H1 (cell line): ENCODE measurements around the gene GBA2. TPM values are rescaled to one million over a fixed set of nuclear protein-coding genes. Genes with fewer than 3 reads are reported as not detected.

Experiments
- CTCF ChIA-PET: fragments of 300-600 bp; sonication (Branson Sonifier 250); formaldehyde crosslinking; loops from one replicate; lab custom pipeline; 2021; ENCODE audit not compliant: partially characterized antibody; lab: Charles Lee
- POLR2A ChIA-PET: fragments of 300-600 bp; sonication (Branson Sonifier 250); formaldehyde crosslinking; loops from one replicate; lab custom pipeline; 2021; ENCODE audit warnings: inconsistent platforms; ENCODE audit not compliant: partially characterized antibody; lab: Charles Lee
- DNase-seq, 2 experiments: peaks; one replicate each; pipeline versions ENCODE4 v3.0.0 to v3.0.0-alpha.2; 2010 to 2022; ENCODE audit warnings: low spot score in 2 of 2, low read depth in 1 of 2, mixed read lengths in 1 of 2
- FAIRE-seq: peaks from 2 replicates; lab custom pipeline; 2011; peaks lifted over from hg19 to GRCh38; lab: Jason Lieb, UNC
- H2AFZ ChIP-seq: 2 replicates; pipeline ENCODE4 v1.8.1; 2012; ENCODE audit warnings: low read length, inconsistent platforms
- H2AK5ac ChIP-seq: 2 replicates; pipeline ENCODE4 v1.6.1; 2013; ENCODE audit warnings: low read depth, low read length
- H2BK120ac ChIP-seq: replicated peaks from 2 replicates; pipeline ENCODE3; 2013; ENCODE audit warnings: low read depth, low read length, inconsistent platforms
- H2BK12ac ChIP-seq: 2 replicates; pipeline ENCODE4 v1.6.1; 2013; ENCODE audit warnings: low read depth, low read length
- H2BK15ac ChIP-seq: 2 replicates; pipeline ENCODE4 v1.6.1; 2013; ENCODE audit warnings: low read length
- H2BK20ac ChIP-seq: 2 replicates; pipeline ENCODE4 v1.6.1; 2013; ENCODE audit warnings: low read length
- H2BK5ac ChIP-seq: 2 replicates; pipeline ENCODE4 v1.6.1; 2013; ENCODE audit warnings: low read depth, low read length
- H3K14ac ChIP-seq: 2 replicates; pipeline ENCODE4 v1.6.1; 2013; ENCODE audit warnings: inconsistent platforms; ENCODE audit not compliant: insufficient read length
- H3K18ac ChIP-seq: 2 replicates; pipeline ENCODE4 v1.6.1; 2013; ENCODE audit warnings: low read length; ENCODE audit errors: extremely low read depth
- H3K23ac ChIP-seq: 2 replicates; pipeline ENCODE4 v1.6.1; 2013; ENCODE audit warnings: inconsistent platforms; ENCODE audit not compliant: insufficient read length
- H3K23me2 ChIP-seq: 2 replicates; pipeline ENCODE4 v1.6.1; 2013; ENCODE audit warnings: low read depth, low read length
- H3K27ac ChIP-seq: 2 replicates; pipeline ENCODE4 v1.6.1; 2011; ENCODE audit warnings: low read depth, low read length, inconsistent platforms
- H3K27me3 ChIP-seq, 4 experiments: replicated peaks in 1 of 4; 1 replicate in 1 of 4; 2 replicates in 3 of 4; pipeline versions ENCODE4 v1.6.1 to v1.8.1; 2011 to 2013; ENCODE audit warnings: low read length in 3 of 4, mild to moderate bottlenecking in 3 of 4, inconsistent platforms in 2 of 4, mixed read lengths in 2 of 4, moderate library complexity in 1 of 4; ENCODE audit not compliant: control insufficient read depth in 3 of 4, insufficient read depth in 3 of 4; ENCODE audit errors: extremely low read depth in 1 of 4
- H3K36me3 ChIP-seq, 4 experiments: 2 replicates each; pipeline versions ENCODE4 v1.6.1 to v1.8.1; 2011 to 2013; ENCODE audit warnings: mild to moderate bottlenecking in 4 of 4, low read length in 3 of 4, moderate library complexity in 2 of 4, control low read depth in 1 of 4, inconsistent platforms in 1 of 4; ENCODE audit not compliant: insufficient read depth in 4 of 4, control insufficient read depth in 2 of 4
- H3K4ac ChIP-seq: replicated peaks from 2 replicates; pipeline ENCODE3; 2013; ENCODE audit warnings: low read length, low read depth, mixed read lengths, inconsistent platforms; ENCODE audit not compliant: insufficient read length
- H3K4me1 ChIP-seq, 4 experiments: replicated peaks in 1 of 4; 1 replicate in 1 of 4; 2 replicates in 3 of 4; pipeline versions ENCODE4 v1.6.1 to v1.8.1; 2011 to 2013; ENCODE audit warnings: low read length in 3 of 4, inconsistent platforms in 2 of 4, mixed read lengths in 1 of 4; ENCODE audit not compliant: insufficient read depth in 4 of 4, control insufficient read depth in 3 of 4
- H3K4me2 ChIP-seq, 2 experiments: 2 replicates each; pipeline versions ENCODE4 v1.6.1 to v1.8.1; 2011 to 2013; ENCODE audit warnings: low read depth in 2 of 2, low read length in 2 of 2, control low read depth in 1 of 2, inconsistent platforms in 1 of 2, mild to moderate bottlenecking in 1 of 2; ENCODE audit not compliant: insufficient read depth in 1 of 2
- H3K4me3 ChIP-seq, 4 experiments: fragments of 200-600, 300-600 bp in 1 of 4; sonication (generic), shearing (Covaris generic), sonication (Bioruptor Twin) in 1 of 4; 2 replicates each; pipeline versions ENCODE4 v1.5.1 to v1.8.1; 2011 to 2016; ENCODE audit warnings: low read length in 4 of 4, low read depth in 3 of 4, control low read depth in 2 of 4, inconsistent platforms in 2 of 4, mild to moderate bottlenecking in 2 of 4, mixed read lengths in 1 of 4, moderate library complexity in 1 of 4; ENCODE audit not compliant: insufficient read depth in 2 of 4; ENCODE audit errors: extremely low read depth in 1 of 4
- H3K56ac ChIP-seq: replicated peaks from 2 replicates; pipeline ENCODE3; 2013; ENCODE audit warnings: low read depth, mild to moderate bottlenecking, mixed read lengths, low read length, inconsistent platforms; ENCODE audit not compliant: insufficient read length
- H3K79me1 ChIP-seq: 2 replicates; pipeline ENCODE4 v1.6.1; 2013; ENCODE audit warnings: low read depth, low read length, control low read depth
- H3K79me2 ChIP-seq, 2 experiments: 2 replicates each; pipeline versions ENCODE4 v1.6.1 to v1.8.1; 2012 to 2013; ENCODE audit warnings: low read length in 2 of 2, mild to moderate bottlenecking in 2 of 2, inconsistent platforms in 1 of 2; ENCODE audit not compliant: insufficient read depth in 2 of 2, control insufficient read depth in 1 of 2
- H3K9ac ChIP-seq, 4 experiments: replicated peaks in 1 of 4; 1 replicate in 1 of 4; 2 replicates in 3 of 4; pipeline versions ENCODE4 v1.6.1 to v1.8.1; 2011 to 2013; ENCODE audit warnings: low read depth in 3 of 4, low read length in 3 of 4, control low read depth in 2 of 4, mild to moderate bottlenecking in 2 of 4, moderate library complexity in 2 of 4, inconsistent platforms in 1 of 4; ENCODE audit errors: extremely low read depth in 1 of 4
- H3K9me3 ChIP-seq, 2 experiments: 2 replicates each; pipeline versions ENCODE4 v1.6.1 to v1.8.1; 2012 to 2013; ENCODE audit warnings: mild to moderate bottlenecking in 2 of 2, moderate library complexity in 2 of 2, control low read depth in 1 of 2, inconsistent platforms in 1 of 2, low read depth in 1 of 2, low read length in 1 of 2, mixed read lengths in 1 of 2; ENCODE audit not compliant: insufficient read depth in 2 of 2
- H4K20me1 ChIP-seq, 2 experiments: replicated peaks in 1 of 2; 2 replicates each; pipeline versions ENCODE3 to v1.8.1; 2011 to 2013; ENCODE audit warnings: inconsistent platforms in 2 of 2, low read length in 2 of 2, mild to moderate bottlenecking in 1 of 2; ENCODE audit not compliant: insufficient read depth in 2 of 2, control insufficient read depth in 1 of 2
- H4K5ac ChIP-seq: 2 replicates; pipeline ENCODE4 v1.6.1; 2013; ENCODE audit warnings: low read length, low read depth, mixed read lengths, inconsistent platforms; ENCODE audit not compliant: insufficient read length
- H4K8ac ChIP-seq: 2 replicates; pipeline ENCODE4 v1.8.0; 2013; ENCODE audit warnings: mild to moderate bottlenecking, moderate library complexity, low read length, inconsistent platforms; ENCODE audit not compliant: insufficient read depth; ENCODE audit errors: extremely low read depth
- H4K91ac ChIP-seq: replicated peaks from 2 replicates; pipeline ENCODE3; 2013; ENCODE audit warnings: low read length, mixed read lengths, inconsistent platforms; ENCODE audit not compliant: insufficient read length
- ATF3 ChIP-seq: IDR thresholded peaks from 2 replicates; pipeline ENCODE4 v1.6.1; 2011; ENCODE audit warnings: low read depth, mild to moderate bottlenecking, low read length; ENCODE audit not compliant: insufficient read depth
- CBX8 ChIP-seq: fragments of 300-800, 300-1000 bp; sonication (generic); IDR thresholded peaks from 2 replicates; pipeline ENCODE4 v1.7.1; 2016; ENCODE audit warnings: low read depth, low read length, borderline replicate concordance
- CHD1 ChIP-seq: IDR thresholded peaks from 2 replicates; pipeline ENCODE4 v1.6.1; 2012; ENCODE audit warnings: low read depth, low read length, improper control_type of control experiment
- CTCF ChIP-seq, 3 experiments: IDR thresholded peaks; 1 replicate in 2 of 3; 2 replicates in 1 of 3; pipeline versions ENCODE4 v1.5.1 to v1.6.1; 2011; ENCODE audit warnings: low read length in 3 of 3, mild to moderate bottlenecking in 3 of 3, inconsistent platforms in 2 of 3, low read depth in 1 of 3, moderate library complexity in 1 of 3; ENCODE audit not compliant: insufficient read depth in 1 of 3; ENCODE audit errors: control extremely low read depth in 1 of 3
- EZH2 ChIP-seq: fragments of 200-600 bp; sonication (generic); IDR thresholded peaks from 2 replicates; pipeline ENCODE4 v1.7.1; 2012; ENCODE audit warnings: low read depth, mild to moderate bottlenecking, moderate library complexity, low read length, inconsistent platforms; ENCODE audit not compliant: severe bottlenecking
- KDM1A ChIP-seq: fragments of 200-600, 300-600 bp; sonication (generic); IDR thresholded peaks from 2 replicates; pipeline ENCODE4 v1.7.1; 2016; ENCODE audit warnings: mild to moderate bottlenecking, low read length, borderline replicate concordance
- RAD21 ChIP-seq, 2 experiments: IDR thresholded peaks in 1 of 2; conservative IDR thresholded peaks in 1 of 2; 2 replicates each; pipeline ENCODE4 v1.6.1; 2011; ENCODE audit warnings: low read depth in 2 of 2, low read length in 2 of 2, improper control_type of control experiment in 1 of 2, inconsistent platforms in 1 of 2, mild to moderate bottlenecking in 1 of 2, moderate library complexity in 1 of 2
- SIX5 ChIP-seq: IDR thresholded peaks from 2 replicates; pipeline ENCODE4 v1.6.1; 2011; ENCODE audit warnings: mild to moderate bottlenecking, low read depth, low read length
- SP4 ChIP-seq: IDR thresholded peaks from 2 replicates; pipeline ENCODE4 v1.6.1; 2012; ENCODE audit warnings: low read length, inconsistent platforms
- TCF12 ChIP-seq: IDR thresholded peaks from 2 replicates; pipeline ENCODE4 v1.6.1; 2011; ENCODE audit warnings: low read depth, mild to moderate bottlenecking, low read length
- WGBS, 2 experiments: shearing (Covaris generic) in 1 of 2; methylation state at CpG; one replicate each; pipeline versions ENCODE4 v1.1.6 to v1.1.7; 2013 to 2015; ENCODE audit warnings: low lambda C conversion rate in 2 of 2, mixed read lengths in 2 of 2, inconsistent platforms in 1 of 2, low coverage in 1 of 2, missing lambda C conversion rate in 1 of 2; ENCODE audit not compliant: insufficient replicate concordance in 2 of 2, insufficient coverage in 1 of 2, insufficient read length in 1 of 2; ENCODE audit errors: extremely low coverage in 1 of 2, missing lambda C conversion rate in 1 of 2; 5-methylcytosine and 5-hydroxymethylcytosine counted together
- polyA plus RNA-seq, 7 experiments: library from polyadenylated mRNA; depleted of rRNA in 3 of 7; stranded (reverse) in 5 of 7; unstranded in 2 of 7; fragments of >200 nt in 5 of 7; fragments of 200-250 nt in 2 of 7; gene quantifications; 1 replicate in 5 of 7; 2 replicates in 1 of 7; 4 replicates in 1 of 7; pipeline versions ENCODE4 v1.2.1 to v1.2.3, GENCODE V29; 2011 to 2013; ENCODE audit warnings: missing spikeins in 2 of 7, mixed read lengths in 2 of 7
- total RNA-seq: library from RNA; stranded (reverse); fragmentation: NEBNext Ultra II Directional; extraction: Animal tissue kit (Norgen Biotek cat#: 25700); gene quantifications from 2 replicates; pipeline ENCODE4 v1.2.1, GENCODE V29; 2021

Gene GBA2
- total and polyA plus RNA-seq, 2 of the 8 experiments (the other 6 are each of a cell fraction or from before 2014, with no cell fraction given), result 64.2 to 71.9 TPM

GRCh38 chr9:35723908-35724307 is 25.1 kb downstream of the GBA2 start:
- 97% methylated on average over 8 of the region's 8 CpGs; no CpG with 5 or more reads in 1 of the 2 experiments for WGBS, 2 experiments
- TF ChIP-seq CBX8 (no peak), SP4 (no peak), SIX5 (no peak), ATF3 (no peak), CTCF (IDR thresholded peaks at IDR 0.05; ENCODE audit: control extremely low read depth in 1 of 3, insufficient read depth in 1 of 3, low read depth in 1 of 3, low read length in 3 of 3) (no peak), KDM1A (no peak), RAD21 (IDR thresholded peaks at IDR 0.05 in 1 of 2, conservative IDR thresholded peaks at IDR 0.05 in 1 of 2; ENCODE audit: low read depth in 2 of 2, low read length in 2 of 2) (no peak), CHD1 (no peak), EZH2 (no peak), TCF12 (no peak)

More at GRCh38 chr9:35723908-35724307, 25.1 kb downstream of the GBA2 start:
- Histone ChIP-seq H2AK5ac (no peak overlapping the region), H2AFZ (no peak overlapping the region), H3K79me1 (peaks cover 4% of the 10 kb centered on the region), H3K56ac (no peak overlapping the region), H3K23me2 (no peaks in the 10 kb centered on the region), H3K9me3 (no peaks in the 10 kb centered on the region; a peak in 1 of 4 replicates), H3K4me2 (no peak overlapping the region), H3K4me3 (no peak overlapping the region), H2BK20ac (no peak overlapping the region), H3K4me1 (peaks cover 7 to 20% (median 17%) of the 10 kb centered on the region in 4 experiments), H2BK5ac (no peak overlapping the region), H4K5ac (no peak overlapping the region), H3K27me3 (no peaks in the 10 kb centered on the region), H3K14ac (no peak overlapping the region), H4K8ac (no peak overlapping the region; the same call in 1 of the 2 replicates), H3K9ac (no peak overlapping the region), H3K36me3 (peaks cover 15 to 52% (median 41%) of the 10 kb centered on the region in 4 experiments), H3K18ac (no peak overlapping the region), H3K4ac (no peak overlapping the region), H4K91ac (no peak overlapping the region), H3K23ac (no peak overlapping the region), H3K27ac (no peak overlapping the region), H2BK12ac (no peak overlapping the region), H4K20me1 (peaks cover 0 to 2% of the 10 kb centered on the region in 2 experiments), H2BK120ac (no peak overlapping the region), H2BK15ac (no peak overlapping the region), H3K79me2 (peaks cover 2 to 28% of the 10 kb centered on the region in 2 experiments; a peak in 3 of 4 replicates)
- DNase-seq, result no peak
- FAIRE-seq, result no peak
- ChIA-PET CTCF (interaction anchor here (1.0 to 16.0 kb wide), 5 partner anchors 8 to 77 kb away, joined by 3 to 198 read pairs (median 95); partner anchors contain the start of genes ARHGEF39, CCDC107 and RMRP), POLR2A (interaction anchor here (11.1 kb wide), 1 partner anchor 29 kb away, joined by 158 read pairs; the partner anchor contains the start of gene TPM2)
